Measurements from ENCODE around the gene LNX1.

DNA sequence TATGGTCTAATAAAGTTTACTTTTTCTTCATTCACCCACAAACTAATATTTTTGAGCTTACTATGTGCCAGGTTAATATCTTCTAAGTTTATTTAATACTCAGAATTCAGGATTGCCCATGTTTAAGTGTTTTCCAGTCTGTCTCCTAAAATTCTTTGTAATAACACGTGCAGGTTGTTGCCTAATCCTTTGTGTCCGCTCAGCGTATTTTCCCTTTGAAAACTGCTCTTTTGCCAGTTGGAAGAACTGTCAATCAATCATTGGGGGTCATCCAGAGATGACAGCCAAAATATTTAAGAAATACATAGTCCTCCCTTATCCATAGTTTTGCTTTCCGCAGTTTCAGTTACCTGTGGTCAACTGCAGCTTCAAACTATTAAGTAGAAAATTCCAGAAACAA is 63.4 kb downstream of the LNX1 start:
- TF ChIP-seq, protein P1, sequence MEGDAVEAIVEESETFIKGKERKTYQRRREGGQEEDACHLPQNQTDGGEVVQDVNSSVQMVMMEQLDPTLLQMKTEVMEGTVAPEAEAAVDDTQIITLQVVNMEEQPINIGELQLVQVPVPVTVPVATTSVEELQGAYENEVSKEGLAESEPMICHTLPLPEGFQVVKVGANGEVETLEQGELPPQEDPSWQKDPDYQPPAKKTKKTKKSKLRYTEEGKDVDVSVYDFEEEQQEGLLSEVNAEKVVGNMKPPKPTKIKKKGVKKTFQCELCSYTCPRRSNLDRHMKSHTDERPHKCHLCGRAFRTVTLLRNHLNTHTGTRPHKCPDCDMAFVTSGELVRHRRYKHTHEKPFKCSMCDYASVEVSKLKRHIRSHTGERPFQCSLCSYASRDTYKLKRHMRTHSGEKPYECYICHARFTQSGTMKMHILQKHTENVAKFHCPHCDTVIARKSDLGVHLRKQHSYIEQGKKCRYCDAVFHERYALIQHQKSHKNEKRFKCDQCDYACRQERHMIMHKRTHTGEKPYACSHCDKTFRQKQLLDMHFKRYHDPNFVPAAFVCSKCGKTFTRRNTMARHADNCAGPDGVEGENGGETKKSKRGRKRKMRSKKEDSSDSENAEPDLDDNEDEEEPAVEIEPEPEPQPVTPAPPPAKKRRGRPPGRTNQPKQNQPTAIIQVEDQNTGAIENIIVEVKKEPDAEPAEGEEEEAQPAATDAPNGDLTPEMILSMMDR (IDR thresholded peaks at IDR 0.05): no peak
- TF ChIP-seq POLR2A (IDR thresholded peaks at IDR 0.05): no peak
